ENCODE results near the gene C9orf78. TPM values are rescaled to one million over a fixed set of nuclear protein-coding genes. Genes with fewer than 3 reads are reported as not detected.

The C9orf78 gene
- total RNA-seq, 1 experiment from 2014 or later, result 75.3 TPM

DNA sequence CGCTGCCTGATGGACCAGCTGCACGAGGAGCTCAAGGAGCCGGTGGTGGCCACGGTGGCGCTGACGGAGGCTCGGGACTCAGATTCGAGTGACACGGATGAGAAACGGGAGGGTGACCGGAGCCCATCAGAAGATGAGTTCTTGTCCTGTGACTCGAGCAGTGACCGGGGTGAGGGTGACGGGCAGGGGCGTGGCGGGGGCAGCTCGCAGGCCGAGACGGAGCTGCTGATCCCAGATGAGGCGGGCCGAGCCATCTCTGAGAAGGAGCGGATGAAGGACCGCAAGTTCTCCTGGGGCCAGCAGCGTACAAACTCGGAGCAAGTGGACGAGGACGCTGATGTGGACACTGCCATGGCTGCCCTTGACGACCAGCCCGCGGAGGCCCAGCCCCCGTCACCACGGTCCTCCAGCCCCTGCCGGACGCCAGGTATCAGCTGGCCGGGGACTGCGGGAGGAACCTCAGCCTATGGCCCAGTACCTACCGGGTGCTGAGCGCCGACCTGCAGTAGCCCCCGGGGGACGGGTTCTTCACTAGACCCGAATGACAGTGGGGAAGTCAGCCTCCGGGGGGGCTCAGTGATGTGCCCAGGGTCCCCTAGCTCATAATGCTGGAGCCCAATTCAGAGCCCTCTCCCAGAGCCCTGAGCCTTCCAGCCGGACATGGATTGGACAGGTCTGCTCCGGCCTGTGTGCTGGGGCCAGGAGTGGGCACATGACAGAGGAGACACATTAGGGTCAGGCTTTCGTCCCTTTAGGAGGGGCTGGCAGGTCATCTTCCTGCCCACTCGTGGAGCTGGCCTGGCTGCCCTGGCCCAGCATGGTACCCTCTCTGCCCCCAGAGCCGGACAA lies 33.2 kb upstream of the C9orf78 start:
- no peak for DNase-seq (ENCODE audit: low spot score)

DNA sequence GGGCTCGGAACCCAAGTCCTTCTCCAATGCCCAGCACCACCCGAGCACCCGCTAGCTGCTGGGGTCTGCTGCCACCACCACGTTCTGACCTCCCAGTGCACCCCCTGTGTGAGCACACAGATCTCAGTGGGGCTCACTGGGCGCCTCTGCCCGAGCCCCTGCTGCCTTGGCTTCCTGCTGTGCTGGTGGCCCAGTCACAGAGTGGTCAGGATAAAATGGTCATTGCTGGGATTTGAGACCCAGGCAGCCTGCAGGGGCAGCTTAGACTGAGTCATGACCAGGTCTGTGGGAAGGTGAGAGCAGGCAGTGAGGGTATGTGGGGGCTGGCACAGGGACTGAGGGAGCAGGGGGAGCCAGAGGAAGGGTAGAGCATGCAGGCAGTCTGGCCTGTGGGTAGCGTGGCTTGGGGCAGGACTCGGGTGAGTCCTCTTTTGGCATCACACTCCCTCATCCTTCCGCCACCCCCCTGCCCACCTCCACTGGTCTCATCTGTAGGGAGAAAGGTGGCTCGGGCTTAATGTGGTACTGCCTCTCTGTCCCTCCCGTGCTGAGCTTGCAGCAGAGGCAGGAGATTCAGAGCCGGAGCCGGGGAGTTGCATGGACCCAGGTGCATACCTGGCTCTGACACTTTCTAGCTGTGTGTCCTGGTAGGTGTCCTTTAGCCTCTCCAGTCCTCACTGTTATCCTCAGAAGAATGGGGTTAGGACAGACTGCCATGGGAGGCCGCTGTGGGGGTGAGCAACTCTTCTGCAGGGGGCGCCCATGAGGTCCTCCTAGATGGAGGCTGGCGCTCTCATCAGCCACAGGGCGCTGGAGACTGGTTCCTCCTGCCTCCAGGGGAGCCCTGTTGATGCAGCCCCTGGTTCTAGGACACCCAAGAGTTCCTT lies 32.3 kb upstream of the C9orf78 start:
- DNase-seq (ENCODE audit: low spot score), result no peak

DNA sequence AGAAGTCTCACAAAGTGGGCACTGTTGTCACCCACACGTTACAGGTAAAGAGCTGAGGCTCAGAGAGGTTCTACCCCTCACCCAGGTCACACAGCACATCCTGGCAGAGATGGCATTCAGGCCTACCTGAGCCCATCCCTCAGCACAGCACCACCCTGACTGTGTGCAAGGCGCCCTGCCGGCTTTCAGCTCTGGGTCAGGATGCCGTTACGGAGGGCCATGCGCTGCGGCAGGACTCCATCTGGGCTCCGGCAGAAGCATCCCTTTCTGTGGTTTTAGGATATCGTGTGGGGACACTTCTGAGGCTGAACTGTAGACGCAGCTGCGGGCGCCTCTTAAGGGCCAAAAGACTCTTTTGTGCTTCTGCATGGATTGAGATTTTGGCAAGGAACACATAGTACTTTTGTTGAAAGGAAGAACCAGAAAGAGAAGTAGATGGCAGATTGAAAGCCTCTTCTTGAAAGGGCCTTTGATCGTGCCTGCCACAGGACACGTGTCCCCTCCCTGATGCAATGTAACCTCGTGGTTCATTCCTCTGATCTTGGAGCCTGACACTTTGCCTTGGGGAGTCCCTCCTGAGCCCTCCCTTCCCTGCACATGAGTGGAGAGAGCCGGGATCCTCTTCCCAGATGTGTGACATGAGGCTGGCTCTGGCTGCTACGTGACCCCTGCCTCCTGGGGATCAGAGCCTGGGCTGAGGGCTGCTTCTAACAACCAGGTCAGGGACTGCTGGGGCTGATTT lies 31.5 kb upstream of the C9orf78 start:
- no peak for DNase-seq (ENCODE audit: low spot score)

DNA sequence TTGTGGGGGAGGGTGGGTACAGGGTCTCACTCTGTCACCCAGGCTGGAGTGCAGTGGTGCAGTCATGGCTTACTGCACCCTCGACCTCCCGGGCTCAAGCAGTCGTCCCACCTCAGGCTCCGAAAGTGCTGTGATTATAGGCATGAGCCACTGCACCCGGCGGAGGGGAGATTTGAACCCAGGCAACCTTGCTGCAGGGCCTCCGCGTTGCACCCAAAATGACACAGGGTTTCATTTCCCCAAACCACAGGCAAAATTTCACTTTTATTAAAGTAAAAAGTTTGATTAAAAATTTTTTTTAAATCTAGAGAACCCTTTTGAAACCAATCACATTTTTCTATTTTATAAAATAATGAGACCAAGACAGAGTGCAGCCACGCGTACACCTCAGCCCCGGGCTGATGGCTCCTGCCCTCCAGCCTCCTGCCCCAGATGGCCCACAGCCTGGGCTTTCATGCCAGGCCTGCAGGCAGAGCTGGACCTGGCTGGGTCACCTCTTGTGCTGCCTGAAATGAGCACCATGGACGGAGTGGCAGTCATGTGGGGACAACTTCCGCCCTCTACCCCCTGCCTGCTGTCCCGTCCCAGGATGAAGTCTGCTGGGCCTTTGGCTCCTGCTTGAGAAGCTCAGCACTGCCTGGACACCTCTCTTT lies 30.7 kb upstream of the C9orf78 start:
- no peak for DNase-seq (ENCODE audit: low spot score)

DNA sequence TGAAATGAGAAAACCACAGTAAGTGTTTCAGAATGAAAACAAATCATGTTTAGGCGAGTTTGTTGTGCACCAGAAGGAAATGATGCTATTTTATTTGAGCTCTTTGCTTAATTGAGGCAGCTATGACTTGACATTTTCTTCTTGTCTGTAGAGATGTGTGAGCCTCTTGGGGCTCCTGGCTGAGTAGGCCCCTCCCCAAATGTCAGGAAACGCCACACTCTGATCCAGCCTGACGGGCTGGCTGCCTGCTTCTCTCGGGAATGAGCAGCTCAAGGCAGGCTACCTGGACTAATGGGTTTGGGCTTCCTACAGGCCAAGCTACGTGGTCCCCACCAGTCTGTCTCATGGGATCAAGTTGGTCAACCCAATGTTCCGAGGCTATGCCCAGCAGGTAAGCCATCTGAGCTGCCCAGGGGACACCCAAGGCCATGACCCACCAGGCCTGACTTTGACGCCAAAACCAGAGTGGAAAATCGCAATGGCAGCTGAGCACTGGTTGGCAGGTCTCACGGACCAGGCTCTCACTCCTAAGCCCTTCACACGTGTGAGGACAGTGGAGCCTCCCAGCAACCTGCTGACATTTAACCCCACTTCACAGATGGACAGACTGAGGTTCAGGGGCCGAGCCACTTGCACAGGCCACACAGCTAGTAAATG lies 30.0 kb upstream of the C9orf78 start:
- DNase-seq (ENCODE audit: low spot score), result no peak

DNA sequence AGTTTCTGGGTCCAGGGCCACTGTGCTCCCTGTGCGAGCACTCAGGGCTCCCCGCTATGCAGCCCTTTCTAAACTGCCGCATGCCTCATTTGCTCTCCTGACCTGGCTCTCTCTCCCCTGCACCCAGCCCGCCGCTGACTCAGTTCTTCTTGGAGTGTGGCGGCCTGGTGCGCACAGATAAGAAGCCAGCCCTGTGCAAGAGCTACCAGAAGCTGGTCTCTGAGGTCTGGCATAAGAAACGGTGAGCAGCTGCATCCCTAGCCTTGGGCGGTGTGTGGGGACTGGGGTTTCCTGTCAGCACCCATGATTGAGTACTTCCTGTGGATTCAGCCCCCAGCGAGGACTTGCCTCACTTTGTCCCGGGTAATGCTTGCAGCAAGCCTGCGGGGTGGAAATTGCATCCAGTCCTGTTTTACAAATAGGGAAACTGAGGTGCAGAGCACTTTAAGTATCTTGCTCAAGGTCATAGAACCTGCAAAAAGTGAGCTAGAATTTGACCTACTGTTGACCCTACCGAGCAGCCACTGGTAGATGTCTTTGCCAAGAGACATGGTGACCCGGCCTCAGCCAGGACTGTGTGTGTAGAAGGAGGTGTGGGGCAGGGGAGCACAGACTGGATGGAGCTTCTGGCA lies 28.1 kb upstream of the C9orf78 start:
- peak; percentile 95 for DNase-seq (ENCODE audit: low spot score)

DNA sequence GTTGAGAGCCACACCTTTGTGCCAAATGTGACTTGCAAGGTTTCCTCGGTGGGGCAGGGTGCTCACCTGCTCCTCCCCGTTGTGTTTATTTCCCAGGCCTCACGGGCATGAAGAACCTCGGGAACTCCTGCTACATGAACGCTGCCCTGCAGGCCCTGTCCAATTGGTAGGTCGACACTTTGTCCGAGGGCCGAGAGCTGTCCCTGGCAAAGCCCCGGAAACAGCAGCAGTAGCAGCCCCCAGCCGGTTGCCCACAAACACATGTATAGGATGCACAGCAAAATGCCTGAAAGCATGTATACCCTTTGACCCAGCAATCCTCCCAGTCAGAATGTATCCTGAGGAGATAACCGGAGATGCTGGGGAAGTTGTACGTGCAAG lies 26.4 kb upstream of the C9orf78 start:
- DNase-seq (ENCODE audit: low spot score), result no peak

DNA sequence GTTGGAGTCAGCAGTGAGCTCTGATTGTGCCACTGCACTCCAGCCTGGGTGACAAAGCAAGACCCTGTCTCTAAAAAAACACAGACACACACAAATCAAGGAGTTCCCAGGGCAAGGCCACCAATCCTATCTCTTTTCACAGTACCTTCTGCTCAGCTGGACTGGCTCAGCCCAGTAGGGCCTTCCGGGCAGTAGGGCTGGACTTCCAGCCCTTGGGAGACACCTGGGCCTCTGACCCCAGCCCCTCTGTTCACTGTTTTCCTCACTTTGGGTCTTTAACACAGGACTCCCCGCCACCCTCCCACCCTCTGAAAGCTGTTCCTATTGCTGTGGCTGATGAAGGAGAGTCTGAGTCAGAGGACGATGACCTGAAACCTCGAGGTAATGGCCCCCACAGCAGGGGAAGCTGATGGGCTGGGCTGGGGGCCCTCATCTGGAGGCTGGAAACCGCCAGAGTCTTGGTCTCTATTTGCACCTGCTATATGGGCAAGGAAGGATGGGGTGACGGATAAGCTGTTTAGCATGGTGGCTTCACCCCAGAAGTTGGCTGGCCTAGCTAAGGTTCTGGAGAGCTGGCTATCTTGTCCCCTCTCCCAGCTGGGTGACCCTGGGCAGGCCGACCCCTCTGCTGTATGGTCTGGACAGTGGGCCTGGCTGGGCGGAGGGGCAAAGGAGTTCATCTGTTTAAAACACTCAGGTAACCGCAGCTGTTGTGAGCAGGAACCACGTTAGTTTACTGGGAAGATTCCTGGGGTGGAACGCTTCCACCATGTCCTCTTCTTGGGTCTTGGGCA lies 25.8 kb upstream of the C9orf78 start:
- no peak for DNase-seq (ENCODE audit: low spot score)

DNA sequence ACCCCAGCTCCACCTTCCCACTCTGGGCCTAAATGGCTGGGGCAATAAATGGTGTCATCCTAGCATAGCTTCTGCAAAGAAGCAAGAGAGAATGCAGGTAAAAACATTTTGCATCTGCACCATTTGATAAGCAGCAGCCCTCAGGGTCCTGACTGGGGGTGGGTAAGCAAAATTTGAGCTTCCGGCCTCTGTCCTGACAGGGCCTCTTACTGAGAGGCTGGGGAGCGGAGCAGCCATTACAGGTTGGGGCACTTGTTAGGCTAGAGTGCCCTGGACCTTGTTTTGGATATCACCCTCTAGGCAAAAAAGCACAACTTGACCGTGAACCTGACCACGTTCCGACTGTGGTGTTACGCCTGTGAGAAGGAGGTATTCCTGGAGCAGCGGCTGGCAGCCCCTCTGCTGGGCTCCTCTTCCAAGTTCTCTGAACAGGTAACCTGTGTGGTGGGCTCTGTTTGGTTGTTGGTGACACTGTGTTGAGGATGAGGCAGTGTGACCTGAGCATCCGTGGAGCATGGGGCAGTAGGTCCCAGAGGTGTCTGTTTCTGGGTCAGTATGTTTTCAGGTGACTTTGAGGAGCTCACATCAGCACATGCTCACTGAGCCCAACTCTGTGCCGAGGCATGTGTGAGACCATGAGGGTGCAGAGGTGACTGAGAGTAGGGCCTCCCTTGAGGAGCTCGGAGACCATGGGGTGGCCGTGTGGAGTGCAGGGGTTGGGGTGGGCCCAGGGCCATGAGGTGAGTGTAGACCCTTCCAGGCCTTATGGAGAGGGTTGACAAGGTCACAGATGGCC lies 23.3 kb upstream of the C9orf78 start:
- DNase-seq (ENCODE audit: low spot score), result no peak

DNA sequence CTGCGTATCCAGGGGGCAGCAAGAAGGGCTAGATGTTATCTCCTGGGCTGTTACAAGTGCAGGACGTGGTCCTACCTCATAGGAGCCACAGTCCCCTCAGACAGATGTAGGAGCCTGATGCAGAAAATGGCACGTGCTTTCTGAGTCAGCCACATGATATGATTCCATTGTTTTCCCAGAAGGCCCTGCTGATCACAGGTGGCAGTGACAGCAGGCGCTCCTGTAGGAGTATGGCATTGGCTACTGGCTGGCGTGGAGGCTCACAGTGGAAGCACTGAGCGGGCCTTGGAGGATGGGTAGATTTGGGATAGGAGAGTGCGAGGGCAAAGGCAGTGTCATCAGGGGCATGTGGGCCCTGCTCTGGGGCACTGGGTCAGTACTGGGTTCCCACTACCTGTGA lies 22.1 kb upstream of the C9orf78 start:
- DNase-seq (ENCODE audit: low spot score), result no peak

DNA sequence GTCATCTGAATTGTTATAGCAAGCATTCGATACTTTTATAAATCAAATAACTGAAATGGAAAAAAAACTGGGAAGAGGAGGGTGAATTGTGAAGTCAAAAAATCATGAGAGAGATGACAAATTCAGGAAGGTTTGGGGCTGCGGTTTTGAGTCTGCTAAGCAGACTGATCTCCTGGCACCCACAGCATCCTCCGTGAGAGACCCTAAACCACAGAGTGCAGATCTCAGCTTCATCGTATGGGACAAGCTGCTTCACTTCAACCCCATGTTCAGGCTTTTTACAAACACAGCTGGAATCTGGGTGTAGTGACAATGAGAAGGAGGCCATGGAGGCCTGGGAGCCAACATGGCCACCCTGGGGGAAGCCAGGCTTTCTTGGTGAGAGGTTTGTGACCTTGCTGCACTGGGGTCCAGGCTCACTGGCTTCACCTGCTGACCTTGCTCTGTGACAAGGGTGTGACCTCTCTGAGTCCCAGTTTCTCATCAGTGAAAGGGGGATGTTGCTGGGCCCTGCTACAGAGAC lies 19.6 kb upstream of the C9orf78 start:
- no peak for DNase-seq (ENCODE audit: low spot score)

DNA sequence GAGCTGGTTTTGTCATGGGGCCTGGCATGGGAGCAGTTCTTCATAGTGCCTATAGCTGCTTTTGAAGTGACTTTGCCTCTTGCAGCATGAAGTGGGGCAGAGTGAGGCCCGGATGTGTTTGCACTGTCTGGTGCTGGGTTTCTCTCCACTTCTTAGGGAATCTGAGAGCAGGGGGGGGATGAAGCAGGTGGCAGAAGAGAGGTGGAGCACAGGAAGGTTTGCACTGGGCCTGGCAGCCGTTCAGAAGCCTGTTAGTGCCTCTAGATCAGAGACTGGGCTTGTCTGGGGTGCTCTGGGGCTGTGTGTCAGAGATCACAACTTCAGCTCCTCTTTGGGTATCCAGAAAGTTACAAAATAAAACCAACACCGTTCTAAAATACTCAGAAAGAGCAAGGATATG lies 18.5 kb upstream of the C9orf78 start:
- DNase-seq (ENCODE audit: low spot score), result no peak

DNA sequence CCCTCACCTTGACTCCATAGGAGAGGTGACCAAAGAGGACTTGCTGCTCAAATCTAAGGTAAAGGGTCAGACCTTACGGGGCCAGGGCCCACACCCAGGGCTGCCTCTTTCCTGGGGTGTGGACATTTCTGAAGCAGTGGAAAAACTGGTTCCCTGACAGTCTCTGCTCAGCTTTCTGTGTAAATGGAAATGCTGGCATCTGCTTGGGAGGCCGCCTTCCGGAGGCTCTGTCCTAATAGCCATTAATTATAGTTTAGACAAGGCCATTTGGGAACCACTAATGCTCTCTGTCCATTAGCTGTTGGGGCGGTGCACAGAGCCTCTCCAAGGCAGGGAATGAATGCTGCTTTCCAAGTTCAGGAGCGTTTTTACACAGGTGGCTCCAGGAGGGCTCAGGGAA lies 17.5 kb upstream of the C9orf78 start:
- DNase-seq (ENCODE audit: low spot score), result no peak

DNA sequence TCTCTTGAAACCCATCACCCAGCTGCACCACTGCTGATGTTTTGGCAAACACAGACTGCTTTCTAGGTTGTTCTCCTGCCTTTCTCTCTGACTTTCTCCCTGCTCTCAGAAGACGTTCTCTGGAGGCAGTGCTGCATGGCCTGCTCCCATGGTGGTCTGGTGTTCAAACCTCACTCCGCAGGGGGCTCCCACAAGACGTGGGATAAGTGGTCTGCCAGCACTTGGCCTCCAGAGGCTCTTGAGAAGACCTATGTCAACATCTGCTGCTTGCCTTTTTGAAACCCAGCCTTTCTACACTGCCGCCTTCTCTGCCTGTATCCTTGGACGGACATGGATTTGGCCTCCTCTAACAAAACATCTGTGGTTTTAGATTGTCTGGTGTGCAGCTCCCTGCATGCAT lies 16.7 kb upstream of the C9orf78 start:
- DNase-seq (ENCODE audit: low spot score), result no peak

DNA sequence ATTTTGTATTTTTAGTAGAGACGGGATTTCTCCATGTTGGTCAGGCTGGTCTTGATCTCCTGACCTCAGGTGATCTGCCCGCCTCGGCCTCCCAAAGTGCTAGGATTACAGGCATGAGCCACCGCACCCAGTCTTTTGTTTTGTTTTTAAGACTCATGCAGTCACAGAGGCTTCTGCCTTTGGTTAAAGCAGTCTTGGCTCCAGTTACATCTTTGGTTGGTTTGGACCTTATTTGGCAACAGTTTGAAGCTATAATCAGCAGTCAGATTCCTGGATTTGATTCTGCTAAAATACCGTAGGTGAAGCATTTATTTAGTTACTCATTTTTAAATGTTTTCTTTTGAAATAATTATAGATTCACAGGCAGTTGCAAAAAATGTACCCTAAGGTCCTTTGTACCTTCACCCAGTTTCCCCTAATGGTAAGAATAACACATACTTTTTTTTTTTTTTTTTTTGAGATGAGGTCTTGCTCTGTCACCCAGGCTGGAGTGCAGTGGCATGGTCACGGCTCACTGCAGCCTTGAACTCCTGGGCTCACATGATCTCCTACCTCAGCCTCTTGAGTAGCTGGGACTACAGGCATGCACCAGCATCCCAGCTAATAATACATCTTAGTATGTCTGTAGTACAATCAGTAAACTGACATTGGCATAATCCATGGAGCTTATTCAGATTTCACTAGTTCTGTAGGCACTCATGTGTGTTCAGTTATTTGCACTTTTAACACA lies 15.9 kb upstream of the C9orf78 start:
- no peak for DNase-seq (ENCODE audit: low spot score)

DNA sequence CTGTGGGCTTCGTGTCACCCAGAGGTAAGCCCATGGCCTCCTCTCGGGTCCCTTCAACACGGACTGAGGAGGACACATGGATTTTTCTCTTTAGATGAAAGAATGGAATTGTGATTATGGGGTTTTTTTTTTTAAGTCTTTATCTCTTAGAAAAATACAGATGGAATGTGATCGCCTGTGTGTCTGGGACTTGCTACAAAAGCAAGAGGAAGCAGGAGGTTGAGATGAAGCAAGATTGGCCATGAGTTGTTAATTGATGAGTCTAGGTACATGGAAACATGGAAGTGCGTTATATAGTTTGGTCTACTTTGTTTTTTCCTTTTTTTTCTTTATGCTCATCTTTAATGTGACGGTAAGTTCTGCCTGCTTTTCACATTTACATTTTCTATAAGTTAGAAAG lies 14.8 kb upstream of the C9orf78 start:
- no peak for DNase-seq (ENCODE audit: low spot score)

DNA sequence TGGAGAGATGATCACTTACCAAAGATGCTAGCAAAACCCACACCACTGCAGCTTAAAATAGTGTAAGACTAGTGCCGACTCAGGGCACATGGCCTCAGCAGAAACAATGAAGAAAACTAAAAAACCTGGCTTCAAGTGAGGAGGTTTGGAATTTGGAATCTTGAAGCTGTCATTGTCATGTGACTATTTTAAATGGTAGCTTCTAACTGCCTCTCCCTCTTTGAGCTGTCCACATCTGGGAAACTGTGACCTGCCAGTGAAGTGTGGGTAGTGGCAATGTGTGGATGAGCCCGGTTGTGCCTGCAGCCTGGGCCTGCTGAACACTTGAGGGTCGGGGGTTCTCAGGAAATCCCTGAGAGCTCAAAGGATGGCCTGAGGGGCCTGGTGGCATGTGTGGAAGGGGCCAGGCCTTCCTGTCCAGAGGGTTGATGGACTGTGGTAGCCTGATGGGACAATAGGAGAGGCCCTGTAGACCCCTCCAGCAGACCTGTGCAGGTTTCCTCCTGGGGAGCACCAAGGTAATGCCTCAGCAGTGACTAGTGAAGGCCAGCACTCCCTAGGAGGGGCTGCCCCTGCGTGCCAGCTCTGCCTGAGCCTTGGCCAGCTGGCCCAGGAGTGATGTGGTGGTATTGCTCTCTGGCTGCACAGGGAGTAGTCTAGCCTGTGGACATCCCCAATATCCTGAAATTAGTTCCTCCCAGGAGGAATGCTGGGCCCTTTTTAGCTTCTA lies 13.8 kb upstream of the C9orf78 start:
- no peak for DNase-seq (ENCODE audit: low spot score)
